ENCODE data around the gene ARL17A. TPM values are rescaled to one million over a fixed set of nuclear protein-coding genes. Genes with fewer than 3 reads are reported as not detected.
"Not testable (repeated sequence)": the region's sequence is repeated elsewhere in the genome, so short reads cannot be mapped to it uniquely, and the experiment has no call there.

ARL17A gene
- total RNA-seq, result 10 to 100 TPM in 4 of 5 donors, 1 to 10 TPM in 1; 4.9 to 27.2 (median 16.3) TPM
- polyA plus RNA-seq, result 1 to 10 TPM; 1.8 to 5.5 (median 2.6) TPM
- long read RNA-seq, donor 1, partial matches to known transcripts, result 0 of 1 reads
- long read RNA-seq, donor 1, other reads (novel, unspliced or antisense), result 0 of 1 reads
- long read RNA-seq, donor 2, partial matches to known transcripts, result 6 of 8 reads
- long read RNA-seq, donor 2, other reads (novel, unspliced or antisense), result 0 of 8 reads
- long read RNA-seq, donor 3, result 0 reads
- long read RNA-seq, donor 4, partial matches to known transcripts, result 0 of 2 reads
- long read RNA-seq, donor 4, other reads (novel, unspliced or antisense), result 0 of 2 reads
- long read RNA-seq, donor 5, partial matches to known transcripts, result 0 of 1 reads
- long read RNA-seq, donor 5, other reads (novel, unspliced or antisense), result 0 of 1 reads
- long read RNA-seq, donor 6, transcript ARL17A-202 (4 exons, 3,945 nt), result major isoform, 7 of 117 reads
- long read RNA-seq, donor 6, partial matches to known transcripts, result 105 of 117 reads
- long read RNA-seq, donor 6, other reads (novel, unspliced or antisense), result 5 of 117 reads
- long read RNA-seq, donor 7, result 0 reads
- long read RNA-seq, donor 8, partial matches to known transcripts, result 0 of 2 reads
- long read RNA-seq, donor 8, other reads (novel, unspliced or antisense), result 0 of 2 reads
- long read RNA-seq, donor 9, partial matches to known transcripts, result 0 of 5 reads
- long read RNA-seq, donor 9, other reads (novel, unspliced or antisense), result 0 of 5 reads
- long read RNA-seq, donor 10, partial matches to known transcripts, result 0 of 1 reads
- long read RNA-seq, donor 10, other reads (novel, unspliced or antisense), result 0 of 1 reads

GRCh38 chr17:46579083-46580075 lies at the start of gene ARL17A:
Gene ARL17A, minus strand, starts transcription at chr17:46579691. Its CDS starts 3,369 bp downstream, at chr17:46576322.
- H3K9me3 ChIP-seq; intact Hi-C loops (cut with DNase I; ENCODE audit: low total_unique reads); H3K27me3 ChIP-seq; H3K4me1 ChIP-seq; H3K36me3 ChIP-seq: not testable (repeated sequence)
- Histone ChIP-seq H3K4me3 (peak within 1 kb of the TSS in 2 of 4 donors; percentile 15 to 29), H3K27ac (peak within 1 kb of the TSS in 4 of 5 donors; percentile 60 to 81 (median 67))
- 0 to 1% (median 0%) methylated on average over 7 of the region's 65 CpGs; no CpG with 5 or more reads in 2 of the 5 donors for WGBS, 5 donors
- DNase-seq, result peak in 1 of 2 donors; percentile 83

- H3K36me3 ChIP-seq; H3K4me3 ChIP-seq; H3K4me1 ChIP-seq; intact Hi-C loops (cut with DNase I; ENCODE audit: low total_unique reads); H3K9me3 ChIP-seq; H3K27ac ChIP-seq; DNase-seq; H3K27me3 ChIP-seq: not testable (repeated sequence)
- WGBS, 5 donors, result no CpG with 5 or more reads among the region's 5 CpGs
These were observed 49.4 kb upstream of the ARL17A start for GRCh38 chr17:46628753-46629436.

GRCh38 chr17:46627452-46627851 lies 48.0 kb upstream of the ARL17A start:
- H3K4me1 ChIP-seq; H3K27me3 ChIP-seq; DNase-seq; intact Hi-C loops (cut with DNase I; ENCODE audit: low total_unique reads); H3K27ac ChIP-seq; H3K9me3 ChIP-seq; H3K36me3 ChIP-seq; H3K4me3 ChIP-seq: not testable (repeated sequence)
- WGBS, 5 donors, result 80% methylated on average over 1 of the region's 2 CpGs; no CpG with 5 or more reads in 4 of the 5 donors

GRCh38 chr17:46624726-46625125 lies 45.2 kb upstream of the ARL17A start:
- H3K9me3 ChIP-seq; H3K4me3 ChIP-seq; H3K27ac ChIP-seq; H3K36me3 ChIP-seq; H3K27me3 ChIP-seq; H3K4me1 ChIP-seq; intact Hi-C loops (cut with DNase I; ENCODE audit: low total_unique reads); DNase-seq: not testable (repeated sequence)
- no CpG with 5 or more reads among the region's 5 CpGs for WGBS, 5 donors

- H3K27ac ChIP-seq; H3K36me3 ChIP-seq; H3K4me3 ChIP-seq; H3K4me1 ChIP-seq; H3K27me3 ChIP-seq; H3K9me3 ChIP-seq; intact Hi-C loops (cut with DNase I; ENCODE audit: low total_unique reads); DNase-seq: not testable (repeated sequence)
- WGBS, 5 donors, result no CpG with 5 or more reads among the region's 2 CpGs
These were observed 44.3 kb upstream of the ARL17A start for GRCh38 chr17:46623790-46624189.

- H3K4me1 ChIP-seq; intact Hi-C loops (cut with DNase I; ENCODE audit: low total_unique reads); H3K27me3 ChIP-seq; H3K9me3 ChIP-seq; H3K4me3 ChIP-seq; H3K36me3 ChIP-seq; DNase-seq; H3K27ac ChIP-seq: not testable (repeated sequence)
- WGBS, 5 donors, result no CpG with 5 or more reads among the region's 1 CpG
These were observed 39.5 kb upstream of the ARL17A start for GRCh38 chr17:46618975-46619374.

- WGBS, 5 donors, result no CpG with 5 or more reads among the region's 3 CpGs
- intact Hi-C loops (cut with DNase I; ENCODE audit: low total_unique reads); H3K9me3 ChIP-seq: not testable (repeated sequence)
These were observed 37.6 kb upstream of the ARL17A start for GRCh38 chr17:46617121-46617520.

GRCh38 chr17:46613876-46614275 lies 34.4 kb upstream of the ARL17A start:
- WGBS, 5 donors, result no CpG with 5 or more reads among the region's 1 CpG
- intact Hi-C loops (cut with DNase I; ENCODE audit: low total_unique reads), result not testable (repeated sequence)

More at GRCh38 chr17:46617121-46617520, 37.6 kb upstream of the ARL17A start:
- not testable (repeated sequence) for H3K4me1 ChIP-seq, H3K27me3 ChIP-seq, H3K4me3 ChIP-seq, H3K27ac ChIP-seq, DNase-seq, H3K36me3 ChIP-seq

GRCh38 chr17:46611304-46611703 lies 31.8 kb upstream of the ARL17A start:
- H3K9me3 ChIP-seq; H3K36me3 ChIP-seq; intact Hi-C loops (cut with DNase I; ENCODE audit: low total_unique reads); DNase-seq; H3K27ac ChIP-seq; H3K4me3 ChIP-seq; H3K4me1 ChIP-seq; H3K27me3 ChIP-seq: not testable (repeated sequence)
- no CpG with 5 or more reads among the region's 2 CpGs for WGBS, 5 donors

More at GRCh38 chr17:46613876-46614275, 34.4 kb upstream of the ARL17A start:
- not testable (repeated sequence) for H3K27me3 ChIP-seq, H3K36me3 ChIP-seq, H3K27ac ChIP-seq, H3K4me1 ChIP-seq, H3K4me3 ChIP-seq, DNase-seq, H3K9me3 ChIP-seq

- H3K36me3 ChIP-seq; intact Hi-C loops (cut with DNase I; ENCODE audit: low total_unique reads); H3K4me1 ChIP-seq; DNase-seq; H3K27ac ChIP-seq; H3K9me3 ChIP-seq; H3K4me3 ChIP-seq; H3K27me3 ChIP-seq: not testable (repeated sequence)
These were observed 23.6 kb upstream of the ARL17A start for GRCh38 chr17:46603125-46603524.

GRCh38 chr17:46600767-46601166 lies 21.3 kb upstream of the ARL17A start:
- H3K36me3 ChIP-seq; H3K4me1 ChIP-seq; intact Hi-C loops (cut with DNase I; ENCODE audit: low total_unique reads); DNase-seq; H3K9me3 ChIP-seq; H3K4me3 ChIP-seq; H3K27me3 ChIP-seq; H3K27ac ChIP-seq: not testable (repeated sequence)
- WGBS, 5 donors, result no CpG with 5 or more reads among the region's 3 CpGs
